Activated CD8-positive, alpha-beta memory T cell treated with anti-CD3 and anti-CD28 coated beads, Interleukin-2, amount 10 ng/mL, durations not matched to agents 7 days and 5 days (primary cell): ENCODE data around the gene HDAC7. TPM values are rescaled to one million over a fixed set of nuclear protein-coding genes. Genes with fewer than 3 reads are reported as not detected.
A peak's percentile ranks its signal among the peaks of the same experiment; 100 is the strongest.

Source experiments
- ATAC-seq: fragments of 150-1000 bp; cut with Tn5 transposase; one replicate; pipeline ENCODE4 v1.10.0; 2021; ENCODE audit warnings: moderate library complexity
- CTCF ChIA-PET: fragments of 350-600 bp; sonication (Branson Sonifier 250); formaldehyde crosslinking; loops from one replicate; lab custom pipeline; 2021; ENCODE audit warnings: antibody characterized with exemption; lab: Charles Lee
- DNase-seq: peaks from one replicate; pipeline ENCODE4 v3.0.0-alpha.2; 2020
- H3K27ac Mint-ChIP-seq: one replicate; pipeline ENCODE4 v1.8.0; 2021; ENCODE audit warnings: mild to moderate bottlenecking, mixed read lengths
- H3K27me3 Mint-ChIP-seq: one replicate; pipeline ENCODE4 v1.8.0; 2021; ENCODE audit warnings: mixed read lengths
- H3K36me3 Mint-ChIP-seq: one replicate; pipeline ENCODE4 v1.8.0; 2021; ENCODE audit warnings: mild to moderate bottlenecking, mixed read lengths
- H3K4me1 Mint-ChIP-seq: one replicate; pipeline ENCODE4 v1.8.0; 2021; ENCODE audit warnings: mixed read lengths
- H3K4me3 Mint-ChIP-seq: one replicate; pipeline ENCODE4 v1.8.0; 2021; ENCODE audit warnings: mild to moderate bottlenecking, moderate library complexity, mixed read lengths
- H3K9me3 Mint-ChIP-seq: one replicate; pipeline ENCODE4 v1.8.0; 2022; ENCODE audit warnings: low read depth, mixed read lengths
- total RNA-seq, 2 experiments: library from RNA; stranded (reverse); gene quantifications; one replicate each; pipeline ENCODE4 v1.2.3, GENCODE V29; 2021

HDAC7 gene
- total RNA-seq, 2 experiments from 2014 or later: 226 to 284 TPM

DNA sequence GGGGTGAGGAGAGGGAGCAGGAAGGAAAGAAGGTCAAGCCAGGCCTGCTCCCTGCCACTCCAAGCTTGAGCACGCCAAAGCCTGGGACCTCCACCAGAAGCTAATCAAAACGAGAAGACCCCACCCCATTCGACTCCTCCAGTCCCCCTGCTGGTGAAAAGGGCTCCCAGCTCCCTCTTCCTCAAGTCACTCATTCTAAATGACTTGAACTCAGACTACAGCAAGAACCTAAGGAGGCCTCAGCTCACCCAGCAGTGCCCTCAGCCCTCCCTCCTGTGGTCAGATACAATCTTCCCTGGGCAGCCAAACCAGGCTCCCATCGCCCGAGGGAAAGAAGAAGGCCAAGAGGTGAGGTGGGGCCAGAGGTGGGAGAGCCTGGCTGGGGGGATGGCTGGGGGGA lies 17.4 kb downstream of the HDAC7 start:
- DNase-seq (no peak), ATAC-seq (peak; percentile 44)
- Mint-ChIP-seq H3K27ac (peak overlapping the region; percentile 82), H3K36me3 (peaks cover 42% of the 10 kb centered on the region), H3K27me3 (no peaks in the 10 kb centered on the region), H3K4me3 (peak overlapping the region; percentile 22), H3K9me3 (no peaks in the 10 kb centered on the region), H3K4me1 (peaks cover 78% of the 10 kb centered on the region)
- CTCF ChIA-PET: interaction anchor here (0.9 to 27.3 kb wide), 12 partner anchors 8 to 84 kb away, joined by 3 to 775 read pairs (median 7); partner anchors contain the start of gene HDAC7

DNA sequence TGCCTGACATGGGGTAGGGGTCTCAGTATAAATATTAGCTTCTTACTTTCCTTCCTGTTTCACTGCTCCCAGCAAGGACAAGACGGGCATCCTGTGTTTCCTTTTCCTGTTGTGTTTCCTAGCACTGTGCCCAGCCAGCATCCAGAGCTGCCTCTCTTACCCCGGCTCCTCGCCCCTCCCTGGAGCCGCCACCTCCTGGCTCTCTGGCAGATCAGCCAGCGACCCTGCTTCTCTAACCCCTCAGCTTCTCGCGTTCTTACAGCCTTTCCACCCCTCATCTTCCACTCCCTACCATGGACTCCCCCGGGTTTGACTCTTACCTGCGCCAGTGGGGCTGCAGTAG lies 17.8 kb downstream of the HDAC7 start:
- Mint-ChIP-seq H3K27ac (peak overlapping the region; percentile 82), H3K4me1 (peaks cover 73% of the 10 kb centered on the region), H3K9me3 (no peaks in the 10 kb centered on the region), H3K27me3 (no peaks in the 10 kb centered on the region), H3K4me3 (no peak overlapping the region), H3K36me3 (peaks cover 39% of the 10 kb centered on the region)
- ATAC-seq (no peak), DNase-seq (no peak)
- CTCF ChIA-PET: interaction anchor here (0.7 to 27.3 kb wide), 15 partner anchors 9 to 87 kb away, joined by 3 to 775 read pairs (median 4); partner anchors contain the start of gene HDAC7

DNA sequence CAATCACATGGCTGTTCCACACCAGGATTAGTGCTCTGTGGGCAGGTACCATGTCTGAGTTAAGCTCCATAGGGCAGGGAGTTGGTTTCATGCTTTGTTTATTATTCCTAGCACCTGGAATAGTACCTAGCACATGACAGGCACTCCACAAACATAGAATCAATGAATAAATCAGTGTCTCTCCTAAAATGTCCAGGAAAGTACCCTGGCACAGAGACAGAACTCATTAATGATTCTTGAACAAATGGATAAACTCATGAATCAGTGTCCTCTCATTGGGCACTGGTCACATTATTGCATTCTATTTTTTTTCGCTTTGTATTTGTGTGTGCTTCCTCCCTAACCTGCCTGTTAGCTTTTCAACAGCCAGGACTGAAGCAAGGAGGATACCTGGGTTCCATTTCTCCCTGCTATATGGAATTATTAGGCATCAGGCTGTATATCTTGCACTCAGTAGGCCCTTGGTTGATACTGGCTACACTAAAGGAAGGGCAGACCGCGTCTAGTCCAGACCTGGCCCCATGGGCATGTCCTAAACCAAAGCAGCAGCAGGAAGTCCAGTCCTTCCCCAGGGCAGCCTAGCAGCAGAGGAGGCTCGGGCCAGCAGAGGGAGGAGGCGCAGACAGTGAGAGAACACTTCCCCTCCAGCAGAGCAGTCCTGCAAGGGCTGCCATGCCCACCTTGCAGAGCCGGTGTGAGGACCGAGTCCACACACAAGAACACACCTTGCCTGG lies 18.4 kb downstream of the HDAC7 start:
- Mint-ChIP-seq H3K36me3 (peaks cover 37% of the 10 kb centered on the region), H3K4me3 (no peak overlapping the region), H3K9me3 (no peaks in the 10 kb centered on the region), H3K27ac (peak overlapping the region; percentile 82), H3K27me3 (no peaks in the 10 kb centered on the region), H3K4me1 (peaks cover 68% of the 10 kb centered on the region)
- DNase-seq: no peak
- CTCF ChIA-PET: interaction anchor here (0.7 to 27.3 kb wide), 14 partner anchors 8 to 86 kb away, joined by 3 to 775 read pairs (median 5); partner anchors contain the start of gene HDAC7
- ATAC-seq: no peak

DNA sequence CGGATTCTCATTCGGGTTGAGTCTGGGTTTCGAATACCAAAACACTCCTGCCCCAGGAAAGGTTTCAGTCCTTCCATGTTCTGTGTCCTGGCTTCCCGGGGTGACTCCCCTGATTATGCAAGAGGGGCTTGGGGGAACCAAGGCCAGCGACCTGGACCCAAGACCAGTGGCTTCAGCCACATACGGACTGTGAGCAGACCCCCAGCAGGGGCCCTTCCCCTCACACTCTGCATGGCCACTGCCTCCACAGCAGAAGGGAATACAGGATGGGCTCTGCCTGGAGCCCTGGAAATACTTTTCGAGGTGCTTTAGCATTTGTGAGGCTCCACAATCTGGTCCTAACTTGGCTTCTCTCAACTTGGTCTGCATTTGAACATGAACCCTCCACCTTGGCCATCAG lies 19.1 kb downstream of the HDAC7 start:
- peak overlapping the region; percentile 82 for H3K27ac Mint-ChIP-seq
- H3K9me3 Mint-ChIP-seq: no peaks in the 10 kb centered on the region
- H3K27me3 Mint-ChIP-seq: no peaks in the 10 kb centered on the region
- CTCF ChIA-PET: interaction anchor here (1.3 to 27.3 kb wide), 6 partner anchors 10 to 85 kb away, joined by 4 to 775 read pairs (median 15); partner anchors contain the start of gene HDAC7
- no peak overlapping the region for H3K4me3 Mint-ChIP-seq
- peaks cover 61% of the 10 kb centered on the region for H3K4me1 Mint-ChIP-seq
- peaks cover 29% of the 10 kb centered on the region for H3K36me3 Mint-ChIP-seq
- no peak for ATAC-seq
- DNase-seq: no peak

DNA sequence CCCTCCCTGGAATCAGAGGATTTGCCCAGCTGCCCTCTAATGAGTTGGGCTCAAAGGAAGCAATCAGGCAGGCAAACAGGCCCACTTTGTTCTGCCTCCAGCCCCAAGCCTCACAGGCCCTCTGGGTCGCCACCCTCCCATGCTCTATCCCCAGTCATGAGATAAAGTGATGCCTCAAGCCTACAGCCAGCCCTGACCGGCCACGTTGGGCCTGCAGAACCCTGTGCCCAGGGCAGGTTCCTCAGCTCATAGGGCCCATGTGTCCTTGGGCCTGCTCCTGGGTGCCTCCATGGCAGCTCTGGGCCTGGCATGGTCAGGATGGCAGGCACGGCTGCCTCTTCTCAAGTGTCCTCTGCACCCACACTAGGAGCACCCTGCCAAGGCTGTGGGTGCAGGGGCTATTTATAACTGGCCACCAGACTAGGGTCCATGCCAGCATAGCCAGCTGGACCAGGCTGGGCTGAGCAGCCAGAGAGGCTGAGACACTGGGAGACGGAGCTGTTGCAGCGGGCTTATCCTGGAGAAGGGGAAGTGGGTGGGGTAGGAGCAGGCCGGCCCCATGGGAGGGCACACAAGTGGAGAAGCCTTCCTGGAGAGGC lies 20.2 kb downstream of the HDAC7 start:
- CTCF ChIA-PET: interaction anchor here (1.7 to 27.3 kb wide), 4 partner anchors 10 to 34 kb away, joined by 4 to 775 read pairs (median 34); partner anchors contain the start of gene HDAC7
- H3K4me1 Mint-ChIP-seq: peaks cover 49% of the 10 kb centered on the region
- peak overlapping the region; percentile 58 for H3K27ac Mint-ChIP-seq
- ATAC-seq: no peak
- no peak overlapping the region for H3K4me3 Mint-ChIP-seq
- H3K36me3 Mint-ChIP-seq: peaks cover 21% of the 10 kb centered on the region
- no peaks in the 10 kb centered on the region for H3K27me3 Mint-ChIP-seq
- no peak for DNase-seq
- no peaks in the 10 kb centered on the region for H3K9me3 Mint-ChIP-seq

DNA sequence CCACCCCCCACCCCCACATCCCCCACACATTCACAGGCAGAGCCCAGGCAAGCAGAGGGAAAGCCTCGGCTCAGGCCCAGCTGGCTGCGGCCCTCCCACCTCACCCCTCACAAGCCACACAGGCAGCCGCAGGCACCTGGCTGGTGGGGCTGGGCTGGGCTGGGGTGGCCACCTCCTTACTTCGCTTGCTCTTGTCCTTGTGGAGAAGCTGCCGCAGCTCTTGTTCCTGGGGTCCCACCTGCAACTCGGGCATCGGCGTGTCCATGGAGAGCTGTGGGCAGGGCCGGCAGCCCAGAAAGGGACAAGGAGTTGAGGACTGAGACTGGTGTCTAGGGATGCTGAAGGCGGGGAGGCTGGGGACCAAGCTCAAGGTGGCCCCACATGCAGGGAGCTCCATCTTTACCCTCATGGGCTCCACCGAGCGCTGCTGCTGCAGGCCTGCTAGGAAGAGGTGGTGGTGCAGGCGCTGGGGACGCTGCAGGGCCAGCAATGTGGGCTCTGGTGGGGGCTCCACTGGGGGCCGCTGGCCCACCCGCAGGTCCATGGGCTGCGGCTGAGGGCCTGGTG lies 21.2 kb downstream of the HDAC7 start:
- no peaks in the 10 kb centered on the region for H3K27me3 Mint-ChIP-seq
- H3K4me1 Mint-ChIP-seq: peaks cover 39% of the 10 kb centered on the region

DNA sequence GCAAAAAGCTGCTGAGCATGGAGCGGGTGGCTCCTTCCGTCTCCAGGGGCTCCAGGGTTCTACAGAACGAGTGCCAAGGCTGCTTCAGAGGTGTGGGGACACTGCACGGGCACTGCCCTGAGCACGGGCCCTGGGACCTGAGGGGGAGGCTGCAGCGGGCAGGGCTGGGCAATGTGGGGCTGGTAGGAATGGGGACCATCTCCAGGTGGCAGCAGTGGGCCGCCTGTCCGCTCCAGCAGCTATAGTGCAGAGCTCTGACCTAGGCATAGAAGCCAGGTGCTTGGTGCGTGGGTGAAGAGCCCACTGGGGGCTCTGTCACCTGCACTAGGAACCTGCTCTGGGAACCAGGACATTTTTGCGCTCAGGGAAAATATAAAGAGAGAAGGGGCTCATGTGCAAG lies 22.3 kb downstream of the HDAC7 start:
- Mint-ChIP-seq H3K36me3 (peaks cover 23% of the 10 kb centered on the region), H3K27me3 (no peaks in the 10 kb centered on the region), H3K4me3 (no peak overlapping the region), H3K27ac (peak overlapping the region; percentile 66), H3K9me3 (no peaks in the 10 kb centered on the region), H3K4me1 (peaks cover 29% of the 10 kb centered on the region)
- DNase-seq (peak; percentile 61), ATAC-seq (peak; percentile 72)
- CTCF ChIA-PET: interaction anchor here (1.0 to 27.3 kb wide), 10 partner anchors 9 to 166 kb away, joined by 3 to 775 read pairs (median 8); partner anchors contain the start of gene TMEM106C

More for the DNA sequence above, 21.2 kb downstream of the HDAC7 start:
- Mint-ChIP-seq H3K9me3 (no peaks in the 10 kb centered on the region), H3K4me3 (no peak overlapping the region), H3K36me3 (peaks cover 21% of the 10 kb centered on the region), H3K27ac (no peak overlapping the region)
- no peak for DNase-seq
- no peak for ATAC-seq
- CTCF ChIA-PET: interaction anchor here (1.9 to 27.3 kb wide), 6 partner anchors 11 to 91 kb away, joined by 4 to 775 read pairs (median 21); partner anchors contain the start of gene HDAC7

DNA sequence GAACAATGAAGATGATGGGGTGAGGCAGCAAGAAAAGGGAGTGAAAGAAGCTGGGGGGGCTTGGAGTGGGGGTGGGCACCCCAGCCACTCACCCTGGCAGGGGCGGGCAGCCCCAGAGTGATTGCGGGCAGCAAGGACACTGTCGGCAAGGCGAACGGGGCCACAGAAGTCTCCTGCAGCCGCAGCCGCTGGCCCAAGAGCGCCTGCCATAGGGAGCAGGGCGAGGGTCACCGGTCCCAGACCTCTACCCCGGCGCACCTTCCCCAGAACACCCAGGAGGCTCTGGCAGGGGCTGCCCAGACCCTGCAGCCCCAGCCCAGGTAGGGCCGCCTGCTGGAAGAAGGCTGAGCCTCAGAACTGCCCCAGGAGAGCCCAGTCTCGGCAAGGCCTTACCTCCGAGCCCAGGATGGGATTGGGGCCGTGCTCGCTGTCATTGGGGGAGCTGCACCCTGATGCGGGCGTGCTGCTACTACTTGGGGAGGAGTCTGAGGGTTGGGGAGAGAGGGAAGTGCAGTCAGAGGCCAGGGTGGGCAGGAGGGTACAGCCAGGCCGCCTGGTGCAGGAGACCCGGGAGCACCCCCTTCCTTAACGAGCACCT lies 23.8 kb downstream of the HDAC7 start:
- Mint-ChIP-seq H3K36me3 (peaks cover 27% of the 10 kb centered on the region), H3K9me3 (no peaks in the 10 kb centered on the region)
- CTCF ChIA-PET: interaction anchor here (0.7 to 27.3 kb wide), 6 partner anchors 14 to 43 kb away, joined by 3 to 775 read pairs (median 18); no protein-coding TSS in a partner anchor

DNA sequence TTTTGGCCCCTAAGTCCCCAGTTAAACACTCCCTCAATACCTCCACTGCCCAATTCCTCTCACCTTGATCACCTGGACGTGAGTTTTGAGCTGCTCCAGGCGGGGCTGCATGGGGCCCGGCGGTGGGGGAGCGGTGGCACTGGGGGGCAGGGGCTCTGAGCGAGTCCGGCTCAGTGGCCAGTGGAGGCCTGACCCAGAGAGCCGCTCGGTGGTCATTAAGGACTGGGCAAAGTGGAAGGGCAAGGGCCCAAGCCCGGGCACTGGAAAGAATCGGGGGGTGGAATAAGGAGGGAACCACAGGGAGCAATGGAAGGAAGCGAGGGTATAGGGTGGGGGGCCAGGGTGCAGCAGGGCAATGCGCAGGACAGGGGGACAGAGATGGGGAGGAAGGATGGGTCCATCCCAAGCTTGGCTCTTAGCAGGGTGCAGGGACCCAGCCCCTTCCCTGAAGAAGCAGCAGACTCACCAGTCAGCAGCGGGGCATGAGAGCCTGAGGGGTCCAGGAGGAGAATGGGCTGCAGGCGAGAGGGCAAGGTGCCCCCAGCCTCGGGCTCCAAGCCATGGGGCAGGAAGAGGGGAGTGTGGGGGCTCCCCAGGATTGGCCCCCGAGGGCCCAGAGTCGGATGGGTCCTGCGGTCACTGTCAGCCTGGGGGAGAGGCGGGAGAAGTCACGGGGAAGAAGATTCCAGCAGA lies 24.4 kb downstream of the HDAC7 start:
- peaks cover 30% of the 10 kb centered on the region for H3K36me3 Mint-ChIP-seq
- CTCF ChIA-PET: interaction anchor here (0.8 to 11.5 kb wide), 3 partner anchors 13 to 43 kb away, joined by 3 to 80 read pairs (median 3); no protein-coding TSS in a partner anchor
- ATAC-seq: no peak
- H3K4me3 Mint-ChIP-seq: no peak overlapping the region
- DNase-seq: no peak
- H3K27me3 Mint-ChIP-seq: no peaks in the 10 kb centered on the region
- no peak overlapping the region for H3K27ac Mint-ChIP-seq
- H3K4me1 Mint-ChIP-seq: peaks cover 14% of the 10 kb centered on the region
- H3K9me3 Mint-ChIP-seq: no peaks in the 10 kb centered on the region

More for the DNA sequence above, 23.8 kb downstream of the HDAC7 start:
- DNase-seq: no peak
- no peak overlapping the region for H3K27ac Mint-ChIP-seq
- no peak overlapping the region for H3K4me3 Mint-ChIP-seq
- ATAC-seq: no peak
- peaks cover 16% of the 10 kb centered on the region for H3K4me1 Mint-ChIP-seq
- no peaks in the 10 kb centered on the region for H3K27me3 Mint-ChIP-seq

DNA sequence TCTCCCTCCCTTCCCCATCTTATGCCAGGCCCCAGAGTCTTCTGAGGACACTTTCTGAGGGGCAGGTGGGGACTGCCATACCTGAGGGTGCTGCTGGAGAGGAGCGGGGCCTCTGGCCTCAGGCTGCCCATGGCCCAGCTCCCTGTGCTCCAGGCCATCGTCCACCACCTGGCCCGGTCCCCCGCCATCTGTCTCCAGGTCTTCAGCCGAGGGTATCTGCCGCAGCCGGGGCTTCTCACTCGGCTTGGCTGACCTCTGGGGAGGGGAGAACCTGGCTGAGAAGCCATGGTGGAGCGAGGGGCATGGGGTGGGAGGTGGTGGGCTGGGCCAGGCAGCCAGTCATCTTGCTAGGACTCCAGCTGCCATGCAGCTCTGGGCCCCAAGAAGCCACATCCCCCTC lies 25.0 kb downstream of the HDAC7 start:
- ATAC-seq: no peak
- Mint-ChIP-seq H3K9me3 (no peaks in the 10 kb centered on the region), H3K27ac (no peak overlapping the region), H3K27me3 (no peaks in the 10 kb centered on the region), H3K4me3 (no peak overlapping the region), H3K4me1 (peaks cover 9% of the 10 kb centered on the region), H3K36me3 (peaks cover 30% of the 10 kb centered on the region)
- DNase-seq: no peak
- CTCF ChIA-PET: interaction anchor here (0.8 to 11.5 kb wide), 2 partner anchors 37 to 44 kb away, joined by 3 to 80 read pairs; no protein-coding TSS in a partner anchor

DNA sequence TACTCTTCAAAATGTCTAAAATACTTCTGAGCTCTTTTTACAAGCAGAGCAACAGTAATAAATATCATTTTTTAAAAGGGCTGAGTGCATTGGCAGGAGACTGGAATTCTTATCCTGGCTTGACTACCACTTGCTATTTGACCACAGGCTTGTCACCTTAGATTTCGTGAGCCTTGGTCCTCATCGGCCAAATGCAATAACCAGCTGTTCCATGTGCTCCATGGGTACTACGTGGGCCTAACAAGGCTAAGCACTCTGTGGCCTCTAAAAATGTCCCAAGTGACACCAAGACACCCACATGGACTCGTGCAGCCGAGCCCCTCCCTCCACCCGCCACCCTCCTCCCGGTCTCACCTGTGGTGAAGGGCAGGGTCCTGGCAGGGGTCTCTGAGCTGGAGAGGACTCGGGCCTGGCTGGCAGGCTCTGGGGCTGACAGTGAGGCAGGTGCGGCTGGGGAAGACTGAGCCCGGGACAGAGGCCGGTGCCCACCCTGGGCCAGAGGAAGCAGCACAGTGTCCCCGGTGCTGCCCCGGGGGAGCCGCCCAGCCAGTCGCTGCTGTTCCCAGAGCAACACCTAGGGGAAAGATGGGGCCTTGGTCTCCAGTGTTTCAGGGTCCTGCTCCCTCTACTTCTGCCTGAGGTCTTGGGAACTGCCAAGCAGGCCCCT lies 26.6 kb downstream of the HDAC7 start:
- DNase-seq (no peak), ATAC-seq (no peak)
- no peaks in the 10 kb centered on the region for H3K27me3 Mint-ChIP-seq
- CTCF ChIA-PET: interaction anchor here (0.8 to 11.5 kb wide), 4 partner anchors 9 to 78 kb away, joined by 3 to 80 read pairs (median 4); no protein-coding TSS in a partner anchor
- no peaks in the 10 kb centered on the region for H3K9me3 Mint-ChIP-seq
- H3K36me3 Mint-ChIP-seq: peaks cover 43% of the 10 kb centered on the region
- H3K4me3 Mint-ChIP-seq: no peak overlapping the region
- H3K27ac Mint-ChIP-seq: no peak overlapping the region
- H3K4me1 Mint-ChIP-seq: peaks cover 2% of the 10 kb centered on the region

DNA sequence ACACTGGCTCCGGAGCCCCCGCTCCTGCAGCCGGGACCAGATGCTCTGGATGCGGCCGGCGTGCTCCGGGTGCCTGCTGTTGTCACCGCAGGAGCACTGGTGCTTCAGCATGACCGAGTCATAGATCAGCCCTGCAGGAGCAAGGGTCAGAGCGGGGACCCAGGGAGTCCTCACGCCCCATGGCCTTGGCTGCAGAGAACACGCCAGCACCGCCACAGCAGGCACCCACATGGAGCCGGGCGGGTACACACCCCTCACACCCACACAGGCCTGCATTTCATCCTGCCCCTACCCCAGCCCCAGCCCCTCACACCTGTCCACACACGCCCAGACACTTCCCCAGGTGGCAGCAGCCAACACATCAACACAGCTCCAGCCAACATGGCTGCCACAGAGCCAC lies 27.8 kb downstream of the HDAC7 start:
- Mint-ChIP-seq H3K9me3 (no peaks in the 10 kb centered on the region), H3K4me3 (no peak overlapping the region), H3K27ac (peak overlapping the region; percentile 52), H3K27me3 (no peaks in the 10 kb centered on the region), H3K4me1 (no peaks in the 10 kb centered on the region), H3K36me3 (peaks cover 49% of the 10 kb centered on the region)
- CTCF ChIA-PET: interaction anchor here (0.8 to 11.5 kb wide), 2 partner anchors 47 to 49 kb away, joined by 3 to 80 read pairs; no protein-coding TSS in a partner anchor
- ATAC-seq: no peak
- no peak for DNase-seq
